ENCODE measurements around the gene PDPK1.
"Not testable (repeated sequence)": the region's sequence is repeated elsewhere in the genome, so short reads cannot be mapped to it uniquely, and the experiment has no call there.

Gene PDPK1

DNA sequence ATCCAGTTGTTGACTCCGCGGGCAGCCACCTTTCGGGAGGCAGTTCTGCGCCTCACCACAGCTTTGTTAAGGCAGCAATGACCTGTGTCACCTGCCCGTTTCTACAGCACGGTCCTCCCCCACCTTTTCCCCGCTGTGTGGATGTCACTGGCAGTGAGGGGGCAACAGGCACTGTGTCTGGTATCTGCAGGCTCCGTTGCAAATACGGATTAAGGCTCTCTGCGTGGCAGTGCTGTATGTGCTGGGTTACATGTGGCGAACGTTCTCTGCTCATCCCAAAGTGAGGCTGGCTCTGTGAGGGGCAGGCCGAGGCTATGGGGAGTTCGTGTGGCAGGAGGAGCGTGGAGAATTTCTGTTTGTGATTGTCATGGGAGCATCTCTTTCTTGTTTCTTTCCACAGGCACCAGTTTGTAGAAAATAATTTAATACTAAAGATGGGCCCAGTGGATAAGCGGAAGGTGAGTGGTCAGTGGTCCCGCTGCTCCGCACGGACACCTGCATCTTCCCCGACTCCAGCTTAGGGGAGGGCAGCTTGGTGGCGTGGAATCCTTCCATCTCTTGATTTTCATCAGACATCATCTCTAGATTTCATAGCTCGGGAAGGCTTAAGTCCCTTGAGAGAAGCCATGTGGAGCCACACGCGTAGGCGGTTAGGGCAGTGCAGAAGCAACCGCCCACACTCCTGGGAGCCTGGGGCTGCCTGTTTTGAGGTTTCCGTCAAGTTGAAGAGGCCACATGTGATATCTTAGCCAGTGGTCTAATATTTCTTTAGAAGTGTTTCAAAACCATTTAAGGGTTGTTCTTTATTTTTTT, 57.8 kb downstream of the PDPK1 start:
- DNase-seq = no peak

DNA sequence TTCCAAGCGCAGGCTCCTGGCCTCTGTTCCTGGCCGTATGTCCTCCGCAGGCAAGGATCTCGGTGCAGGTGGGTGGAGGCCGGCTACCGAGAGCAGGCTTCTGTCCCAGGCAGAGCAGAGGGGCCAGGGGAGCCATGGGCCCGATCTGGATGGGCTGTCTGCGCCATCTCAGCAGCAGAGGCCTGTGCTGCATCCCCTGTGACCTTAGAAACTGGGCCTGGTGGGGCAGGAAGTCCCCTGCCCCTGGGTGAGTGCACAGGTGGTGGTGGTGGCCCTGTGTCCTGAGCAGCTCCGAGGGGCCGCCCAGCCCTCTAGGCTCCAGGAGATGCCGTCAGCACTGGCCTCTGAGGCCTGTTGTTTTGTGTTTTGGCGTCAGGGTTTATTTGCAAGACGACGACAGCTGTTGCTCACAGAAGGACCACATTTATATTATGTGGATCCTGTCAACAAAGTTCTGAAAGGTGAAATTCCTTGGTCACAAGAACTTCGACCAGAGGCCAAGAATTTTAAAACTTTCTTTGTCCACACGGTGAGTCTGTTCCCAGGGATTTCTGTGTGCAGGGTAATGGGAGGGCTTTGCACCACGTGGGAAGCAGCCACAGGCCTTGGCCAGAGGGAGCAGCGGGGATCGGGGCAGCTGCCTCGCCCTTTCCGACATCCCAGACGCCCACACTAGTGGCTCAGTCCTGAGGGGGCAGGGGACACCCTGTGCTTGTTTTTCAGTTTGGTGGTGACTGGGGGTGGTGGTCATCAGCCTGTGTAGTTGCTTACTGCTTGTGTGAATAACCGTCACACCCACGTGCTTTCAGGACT, 59.1 kb downstream of the PDPK1 start:
- DNase-seq = no peak

DNA sequence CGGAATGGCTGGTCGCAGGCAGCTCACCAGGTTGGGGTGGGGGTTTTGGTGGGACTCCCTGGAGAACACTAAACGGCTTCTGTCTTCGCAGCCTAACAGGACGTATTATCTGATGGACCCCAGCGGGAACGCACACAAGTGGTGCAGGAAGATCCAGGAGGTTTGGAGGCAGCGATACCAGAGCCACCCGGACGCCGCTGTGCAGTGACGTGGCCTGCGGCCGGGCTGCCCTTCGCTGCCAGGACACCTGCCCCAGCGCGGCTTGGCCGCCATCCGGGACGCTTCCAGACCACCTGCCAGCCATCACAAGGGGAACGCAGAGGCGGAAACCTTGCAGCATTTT, 59.7 kb downstream of the PDPK1 start:
- no peak for DNase-seq

DNA sequence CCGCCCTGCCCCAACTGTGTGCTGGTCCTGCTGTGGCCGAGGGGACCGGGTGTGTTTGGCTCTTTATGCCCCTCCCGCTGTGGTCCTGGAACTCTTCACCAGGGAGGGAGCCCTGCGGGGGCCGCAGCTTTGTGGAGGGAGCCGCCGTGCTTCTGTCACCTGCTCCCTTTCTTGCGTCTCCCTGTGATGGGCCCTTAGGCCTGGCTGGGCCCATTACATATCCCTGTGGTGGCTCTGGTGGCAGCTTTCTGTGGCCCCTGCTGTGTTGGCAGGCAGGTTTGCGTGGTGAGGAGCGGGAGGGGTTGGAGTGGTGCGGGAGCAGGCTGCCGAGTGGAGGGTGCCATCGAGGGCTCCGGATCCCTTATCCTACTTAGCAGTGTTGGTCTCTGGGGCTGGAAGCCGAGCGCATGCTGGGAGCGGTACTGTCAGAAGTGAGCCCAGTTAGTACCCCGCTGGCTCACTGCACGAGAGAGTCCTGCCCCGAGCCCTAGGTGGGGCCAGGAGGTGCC, 60.4 kb downstream of the PDPK1 start:
- no peak for DNase-seq

DNA sequence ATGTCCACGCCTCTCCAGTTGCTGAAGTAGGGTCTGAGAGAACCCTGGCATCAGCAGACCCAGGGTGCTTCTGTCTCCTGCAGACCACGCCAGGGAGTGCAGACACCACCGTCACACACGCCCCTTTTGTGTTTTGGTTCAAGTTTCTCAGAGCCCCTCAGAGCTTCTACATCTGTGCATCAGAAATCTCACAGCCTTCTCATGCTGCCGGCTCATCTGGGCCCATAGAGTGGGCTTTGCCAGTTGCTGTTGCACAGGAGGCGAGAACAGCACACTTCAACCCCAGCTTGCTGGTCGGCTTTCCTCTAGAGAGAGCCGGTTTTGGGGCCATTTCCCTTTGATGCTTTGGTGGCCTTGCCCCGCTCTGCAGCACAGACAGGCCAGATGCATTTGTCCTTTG, 60.9 kb downstream of the PDPK1 start:
- no peak for DNase-seq

DNA sequence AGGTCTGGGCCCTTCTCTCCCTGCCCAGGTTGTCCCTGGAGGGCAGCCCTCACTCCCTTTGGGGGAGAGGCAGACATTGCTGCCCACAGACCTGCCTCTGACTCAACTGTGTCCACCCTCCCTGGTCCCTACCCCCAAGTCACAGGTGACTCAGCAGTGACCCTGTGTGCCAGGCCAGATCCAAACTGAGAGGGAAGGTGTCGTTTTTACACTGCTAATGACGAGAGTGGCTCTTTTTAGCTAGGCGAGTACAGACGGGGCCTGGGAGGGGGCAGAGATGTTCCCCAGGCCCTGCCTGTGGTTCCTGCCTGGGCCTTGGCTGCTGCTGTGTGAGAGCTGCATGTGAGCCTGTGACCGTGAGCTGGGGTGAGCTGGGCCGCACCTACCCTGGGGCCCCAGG, 61.3 kb downstream of the PDPK1 start:
- DNase-seq = not testable (repeated sequence)

DNA sequence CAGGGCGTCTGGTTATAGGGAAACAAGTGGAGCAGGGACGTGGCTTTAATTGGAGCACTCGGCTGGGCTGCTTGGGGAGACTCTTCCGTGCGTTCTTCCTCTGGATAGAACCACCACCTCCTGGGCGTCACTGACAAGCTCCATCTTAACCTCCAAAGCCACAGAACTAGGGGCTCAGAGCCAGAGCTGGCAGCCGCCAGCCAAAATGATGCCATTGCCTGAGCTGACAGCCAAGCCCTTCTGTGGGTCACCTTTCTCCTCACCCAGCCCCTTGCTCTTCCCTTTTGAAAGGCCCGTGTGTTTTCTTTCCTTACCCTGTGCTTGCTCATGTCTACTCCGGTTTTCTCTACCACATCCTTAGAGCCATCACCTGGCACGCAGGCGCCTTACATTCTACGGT, 62.0 kb downstream of the PDPK1 start:
- not testable (repeated sequence) for DNase-seq

DNA sequence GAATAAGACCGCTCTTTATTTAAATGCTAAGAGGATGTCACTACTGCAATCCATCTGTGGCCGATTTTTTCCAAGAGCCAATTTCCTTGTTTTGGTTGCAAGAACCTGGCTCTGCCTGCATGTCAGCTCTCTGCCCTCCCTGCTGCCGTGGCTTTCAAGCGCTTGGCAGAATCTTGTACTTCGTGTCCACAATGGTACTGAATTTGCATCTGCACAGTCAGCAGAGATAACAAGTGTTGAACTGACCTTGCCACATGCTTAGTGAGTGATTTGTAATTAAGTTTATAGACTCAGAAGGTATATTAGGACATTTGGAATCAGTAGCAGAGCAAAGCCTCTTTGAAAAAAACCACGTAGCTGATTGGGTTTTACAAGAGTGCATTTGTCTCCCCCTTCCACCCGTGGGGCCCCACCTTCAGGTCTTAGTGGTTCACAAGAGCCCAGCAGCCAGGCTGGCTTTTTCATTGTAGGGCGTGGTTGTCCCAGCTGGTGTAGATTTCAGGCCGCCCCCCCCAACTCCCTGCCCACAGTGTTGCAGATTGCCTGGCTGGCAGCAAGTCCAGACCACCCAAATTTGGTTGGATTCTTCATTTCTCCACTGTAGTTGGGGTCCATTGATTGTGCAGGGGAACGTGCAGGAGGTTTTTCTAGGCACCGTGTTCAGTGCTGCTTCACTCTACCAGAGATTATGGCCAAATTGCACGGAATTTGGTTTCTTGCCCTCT, 63.6 kb downstream of the PDPK1 start:
- not testable (repeated sequence) for DNase-seq

DNA sequence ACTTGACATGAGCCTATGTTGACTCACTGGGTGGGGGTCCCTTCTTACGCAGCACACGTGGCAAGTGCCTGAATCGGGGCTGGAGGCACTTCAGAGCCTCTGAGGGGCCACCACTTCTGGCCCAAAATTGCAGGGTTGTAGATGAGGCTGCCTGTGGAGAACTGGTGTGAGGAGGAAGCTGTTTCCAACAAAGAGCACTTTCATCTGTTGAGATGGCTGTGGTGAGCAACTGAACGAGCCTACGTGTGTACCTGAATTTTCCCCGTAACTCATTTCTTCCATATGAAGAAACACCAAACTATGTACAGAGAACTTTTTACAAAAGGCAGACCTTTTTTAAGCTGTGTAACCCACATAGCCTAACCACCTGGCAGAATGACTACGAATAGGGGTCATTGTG, 64.4 kb downstream of the PDPK1 start:
- not testable (repeated sequence) for DNase-seq

DNA sequence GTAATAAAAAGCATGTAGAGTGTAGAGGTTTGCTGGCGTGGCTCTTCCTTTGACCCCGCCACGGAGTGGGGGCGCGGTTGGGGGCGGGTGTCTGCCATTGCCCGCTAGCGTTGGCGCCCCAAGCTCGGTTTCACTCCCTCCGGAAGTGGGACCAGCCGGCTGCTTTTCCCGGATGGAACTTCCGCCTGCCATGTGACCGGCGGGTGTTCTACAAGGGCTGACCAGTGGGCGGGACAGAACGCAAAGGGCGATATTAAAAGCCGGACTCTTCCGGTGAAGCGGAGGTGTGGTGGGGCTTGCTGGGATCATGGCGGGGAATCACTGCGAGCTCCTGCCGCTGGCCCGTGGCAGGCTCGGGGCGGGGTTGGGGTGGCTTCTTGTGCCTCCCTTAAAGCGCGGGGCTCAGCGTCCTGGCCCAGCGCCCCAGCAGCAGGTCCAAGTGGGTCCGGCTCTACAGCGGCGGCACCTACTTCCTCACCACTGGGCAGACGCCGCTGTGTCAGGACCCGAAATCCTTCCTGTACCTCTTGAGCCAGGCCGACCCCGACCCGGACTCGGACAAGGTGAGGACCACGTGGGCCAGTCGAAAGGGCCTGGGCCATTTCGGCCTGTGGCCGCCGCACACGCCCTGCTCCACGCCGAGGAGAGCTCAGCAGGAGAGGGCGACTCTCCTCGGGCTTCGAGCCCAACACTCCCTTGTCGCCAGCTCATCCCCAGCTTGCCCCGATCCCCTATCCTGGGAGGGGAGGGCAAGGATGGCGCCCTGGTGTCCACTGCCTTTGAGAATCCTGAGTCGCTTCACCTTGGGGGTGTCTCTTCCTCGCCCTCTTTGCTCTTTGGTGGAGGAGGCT, 65.6 kb downstream of the PDPK1 start:
- peak; percentile 95 for DNase-seq

DNA sequence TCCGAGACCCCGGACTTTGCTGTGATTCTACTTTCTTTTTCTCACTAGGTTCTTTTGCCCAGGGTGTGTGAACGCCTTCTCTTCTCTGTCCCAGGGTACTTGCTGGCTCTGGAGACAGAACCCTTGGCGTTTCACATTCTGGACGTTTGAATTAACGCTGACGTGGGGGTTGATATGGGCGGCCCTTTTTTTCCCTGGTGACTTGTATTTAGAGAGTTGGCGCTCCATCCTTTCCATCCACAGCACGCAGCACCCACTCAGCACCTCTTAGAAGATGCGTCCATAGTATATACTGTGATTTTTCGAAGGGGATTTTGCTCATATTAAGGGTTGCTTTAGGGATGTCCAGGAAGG, 66.2 kb downstream of the PDPK1 start:
- DNase-seq = not testable (repeated sequence)

DNA sequence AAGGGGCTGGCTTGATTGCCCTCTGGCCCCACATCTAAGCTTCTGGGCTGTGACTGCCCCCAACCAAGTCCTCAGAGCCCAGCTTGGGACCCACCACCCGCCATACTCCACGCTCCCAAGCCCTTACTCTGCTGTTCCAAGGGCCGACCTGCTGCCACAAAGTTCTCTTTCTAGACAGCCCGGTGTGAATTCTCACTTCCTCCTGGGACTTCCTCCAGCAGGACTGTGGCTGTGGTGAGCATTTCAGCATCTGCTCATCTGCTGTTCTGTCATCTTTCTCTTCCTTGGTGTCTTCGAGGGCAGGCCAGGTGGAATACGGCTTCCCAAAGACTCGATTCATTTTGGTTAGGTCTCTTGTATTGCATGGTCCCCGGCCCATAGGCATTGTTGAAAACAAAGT, 69.0 kb downstream of the PDPK1 start:
- not testable (repeated sequence) for DNase-seq

DNA sequence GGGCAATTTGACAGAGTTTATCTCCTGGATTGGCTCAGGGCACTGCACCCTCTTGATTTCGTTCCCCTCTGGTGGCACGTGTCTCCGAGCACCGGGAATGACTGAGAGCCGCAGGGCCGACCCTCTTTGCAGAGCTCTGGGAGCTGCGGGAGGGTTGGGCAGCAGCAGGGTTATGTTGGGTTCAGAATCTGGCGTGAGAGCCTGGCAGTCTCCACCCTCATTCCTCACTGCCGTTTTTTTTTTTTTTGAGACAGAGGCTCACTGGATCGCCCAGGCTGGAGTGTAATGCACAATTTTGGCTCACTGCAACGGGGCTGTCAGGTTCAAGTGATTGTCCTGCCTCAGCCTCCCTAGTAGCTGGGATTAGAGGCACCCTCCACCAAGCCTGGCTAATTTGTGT, 71.5 kb downstream of the PDPK1 start:
- not testable (repeated sequence) for DNase-seq

DNA sequence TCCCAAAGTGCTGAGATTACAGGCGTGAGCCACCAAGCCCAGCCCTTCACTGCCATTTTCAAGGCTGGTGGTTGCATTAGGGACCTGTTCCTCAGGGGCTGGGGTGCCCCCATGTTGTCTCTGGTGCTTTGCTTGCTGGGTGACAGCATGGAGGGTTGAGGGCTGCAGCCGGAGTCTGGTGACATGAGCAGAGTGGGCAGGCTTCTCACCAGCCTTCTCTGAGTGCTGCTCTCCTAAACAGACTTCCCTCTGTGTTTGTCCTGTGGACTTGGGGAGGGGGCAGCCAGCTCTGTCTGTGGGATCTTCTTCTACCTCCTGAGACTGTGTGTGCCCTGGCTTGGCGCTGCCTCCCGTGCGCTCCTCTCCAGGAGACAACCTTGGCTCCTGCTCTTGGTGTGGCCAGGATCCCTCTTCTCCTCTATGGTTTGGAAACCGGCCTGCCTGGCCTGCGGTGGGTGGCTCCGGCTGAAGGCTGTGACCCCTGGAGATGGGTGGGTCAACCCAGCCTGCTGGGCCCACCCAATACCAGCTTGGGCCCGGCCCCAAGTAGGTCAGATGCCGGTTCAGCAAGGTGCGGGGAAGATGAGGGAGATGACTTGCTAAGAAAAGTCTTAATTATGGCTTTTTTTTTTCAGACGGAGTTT, 72.1 kb downstream of the PDPK1 start:
- no peak for DNase-seq

DNA sequence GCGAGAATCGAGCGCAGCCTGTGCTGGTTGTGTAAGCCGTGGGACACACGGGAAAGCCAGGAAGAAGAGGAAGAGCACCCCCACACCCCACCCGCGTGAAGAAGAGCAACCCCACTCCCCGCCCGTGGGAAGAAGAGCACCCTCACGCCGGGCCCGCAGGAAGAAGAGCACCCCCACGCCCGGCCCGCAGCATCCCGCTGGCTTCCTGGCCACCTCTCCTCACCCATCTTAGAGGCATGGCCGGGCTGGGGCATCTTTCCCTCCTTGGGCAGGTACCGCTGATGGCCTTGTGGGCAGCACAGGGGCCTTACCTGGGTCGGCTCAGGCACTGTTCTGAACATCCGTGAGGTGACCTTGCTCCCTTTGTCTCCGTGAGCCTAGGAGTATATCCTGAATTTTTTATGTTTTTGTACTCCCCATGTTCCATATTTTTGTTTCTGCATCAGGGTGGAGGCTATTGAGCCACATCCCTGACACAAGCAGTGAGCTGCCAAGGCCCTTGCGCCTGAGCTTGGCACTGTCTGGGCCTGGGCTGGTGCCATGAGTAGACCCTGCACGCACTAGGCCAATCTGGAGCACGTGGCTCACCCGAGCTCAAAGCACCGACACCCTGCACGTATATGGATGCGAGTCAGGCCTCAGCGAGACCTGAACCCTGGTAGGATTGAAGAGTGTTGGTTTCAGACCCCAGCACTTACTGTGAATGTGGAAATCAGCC, 73.1 kb downstream of the PDPK1 start:
- DNase-seq = no peak

DNA sequence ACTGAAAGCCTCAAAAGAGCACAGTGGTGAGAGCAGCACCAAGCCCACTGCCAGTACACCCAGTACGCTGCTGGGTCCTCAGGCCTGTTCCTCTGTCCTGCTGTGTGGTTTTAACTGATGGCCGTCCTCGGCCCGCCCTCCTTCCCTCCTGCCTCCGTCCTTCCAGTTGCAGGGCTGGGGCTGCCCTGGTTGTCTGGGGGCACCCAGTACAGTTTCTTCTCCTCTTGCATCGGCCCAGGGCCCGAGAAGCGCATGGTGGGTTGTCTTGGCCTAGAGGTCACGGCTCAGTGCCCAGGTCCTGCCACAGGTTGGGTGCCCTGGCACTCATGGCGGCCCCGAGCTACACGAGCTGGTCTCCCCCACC, 73.7 kb downstream of the PDPK1 start:
- DNase-seq = no peak

DNA sequence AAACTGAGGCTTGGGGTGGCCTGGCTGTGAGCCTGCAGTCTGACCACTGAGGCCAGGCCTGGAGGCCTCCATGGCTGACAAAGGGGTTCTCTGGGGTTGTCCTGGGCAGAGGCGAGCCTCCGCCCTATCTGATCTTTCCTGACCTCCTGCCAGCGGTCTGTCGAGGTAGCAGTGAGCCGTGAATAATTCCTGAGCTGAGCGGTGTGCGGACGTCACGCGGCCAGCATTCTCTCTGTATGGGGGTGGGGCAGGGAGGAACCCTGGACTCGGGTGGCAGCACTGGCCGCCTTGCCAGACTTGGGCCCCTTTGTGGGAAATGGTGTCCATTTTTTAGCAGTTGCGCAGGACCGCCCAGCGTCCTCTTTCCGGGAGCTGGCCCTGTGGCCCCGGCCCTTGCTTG, 74.1 kb downstream of the PDPK1 start:
- DNase-seq = not testable (repeated sequence)

DNA sequence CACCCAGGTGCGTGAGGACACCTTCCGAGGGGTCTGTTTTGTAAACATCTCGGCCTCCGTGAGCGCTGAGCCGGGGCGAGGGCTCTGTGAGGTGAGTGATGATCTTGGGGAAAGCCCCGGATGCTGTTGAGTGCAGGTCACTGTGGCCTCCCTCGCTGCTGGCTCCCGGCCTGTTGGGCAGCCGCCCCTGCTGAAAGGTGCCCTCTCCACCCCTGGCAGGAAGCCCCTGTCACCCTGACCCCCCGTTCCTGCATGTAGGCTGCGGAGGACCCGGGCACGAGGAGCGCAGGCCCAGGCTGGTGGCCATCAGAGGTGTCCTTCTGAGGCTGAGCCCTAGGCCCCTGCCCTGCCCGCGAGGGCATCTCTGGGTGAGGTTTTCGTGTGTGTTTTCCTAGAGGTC, 75.4 kb downstream of the PDPK1 start:
- DNase-seq = not testable (repeated sequence)

DNA sequence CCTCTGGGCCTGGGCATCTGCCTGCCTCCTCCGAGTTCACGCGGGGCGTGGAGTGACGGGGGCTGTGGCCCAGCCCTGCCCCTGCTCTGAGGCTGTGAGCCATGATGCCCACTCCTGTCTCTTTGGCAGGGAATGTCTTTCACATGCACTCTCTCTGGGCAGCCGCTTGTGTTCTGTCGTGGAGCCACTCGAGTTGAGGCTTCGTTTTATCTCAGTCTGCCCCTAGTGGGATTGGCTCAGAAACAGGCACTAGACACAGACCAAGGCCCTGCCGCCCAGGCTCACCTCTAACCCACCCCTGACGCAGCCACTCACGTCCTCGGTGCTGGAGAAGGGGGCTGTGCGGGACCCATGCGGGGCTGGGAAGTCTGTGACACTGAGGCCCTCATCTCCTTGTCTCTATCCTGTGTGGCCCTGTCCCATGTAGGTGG, 77.0 kb downstream of the PDPK1 start:
- DNase-seq = no peak

DNA sequence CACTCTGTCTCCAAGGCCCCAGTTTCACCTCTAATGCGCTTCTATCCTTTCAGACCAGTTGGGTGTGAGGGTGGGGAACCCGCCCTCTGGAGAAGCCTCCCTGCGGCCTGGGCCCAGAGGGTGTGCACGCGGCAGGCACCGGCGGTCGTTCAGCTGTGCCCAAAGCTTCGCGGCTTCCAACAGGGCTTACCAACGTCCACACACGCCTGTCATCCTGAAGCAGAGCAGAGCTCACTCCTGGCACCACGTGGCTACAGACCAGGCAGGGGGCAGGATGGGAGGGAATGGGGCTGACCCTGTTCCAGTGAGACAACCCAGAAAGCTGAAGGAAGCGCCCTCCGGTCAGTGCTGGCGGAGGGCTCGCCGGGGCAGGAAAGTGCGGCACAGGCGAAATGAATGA, 81.1 kb downstream of the PDPK1 start:
- DNase-seq = not testable (repeated sequence)

DNA sequence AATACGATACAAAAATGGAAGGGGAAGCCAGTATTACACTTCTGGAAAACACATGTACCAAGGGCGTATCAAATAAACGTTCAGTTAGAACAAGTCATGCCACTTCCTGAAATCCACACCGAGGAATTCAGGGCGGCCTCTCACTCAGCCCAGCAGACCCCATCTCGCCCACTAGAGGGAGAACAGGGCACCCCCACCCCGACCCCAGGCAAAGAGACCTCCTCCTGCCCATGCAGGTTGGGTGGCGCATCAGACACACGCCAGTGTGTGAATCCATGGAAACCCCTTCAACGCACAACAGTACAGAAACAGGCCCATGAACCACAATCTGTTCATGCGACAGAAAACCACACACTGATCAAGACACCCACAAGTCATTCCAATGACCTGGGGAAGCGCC, 81.8 kb downstream of the PDPK1 start:
- DNase-seq = not testable (repeated sequence)

All from activated CD4-positive, alpha-beta T cell treated with anti-CD3 and anti-CD28 coated beads, Interleukin-2, amount 50 U/mL, for 16 hours (primary cell).